Measurements from ENCODE around the gene MSI2. TPM values are rescaled to one million over a fixed set of nuclear protein-coding genes. Genes with fewer than 3 reads are reported as not detected.

The MSI2 gene
- total and polyA plus RNA-seq, 2 experiments from 2014 or later = 18.9 to 41.8 TPM

GRCh38 chr17:57406131-57406980 is 150.0 kb downstream of the MSI2 start:
- ATAC-seq (peak; percentile 16), DNase-seq (ENCODE audit: low spot score) (peak; percentile 21)
- Histone ChIP-seq H4K20me1 (replicated peaks; ENCODE audit: insufficient read depth) (no peaks in the 10 kb centered on the region; the same call in 1 of the 2 replicates), H3K9me2 (ENCODE audit: insufficient read depth) (no peaks in the 10 kb centered on the region), H3K4me1 (ENCODE audit: insufficient read depth) (peaks cover 41% of the 10 kb centered on the region), H3F3A (replicated peaks; ENCODE audit: low read depth) (no peaks in the 10 kb centered on the region), H3K27me3 (ENCODE audit: insufficient read depth) (no peaks in the 10 kb centered on the region), H3K4me2 (no peak overlapping the region), H3K4me3 (no peak overlapping the region), H3K79me2 (replicated peaks; ENCODE audit: insufficient read depth) (peaks cover 27% of the 10 kb centered on the region), H3K36me3 (ENCODE audit: insufficient read depth) (no peaks in the 10 kb centered on the region), H3K27ac (ENCODE audit: low read depth) (0 out of 2 replicates have a peak overlapping the region, but pooled peaks have one; percentile 80), H2AFZ (no peak overlapping the region)
- H3K27ac Mint-ChIP-seq = peak overlapping the region; percentile 95
- no peak for TF ChIP-seq ETS1 (IDR thresholded peaks at IDR 0.05)
- no peak for TF ChIP-seq POLR2AphosphoS5 (IDR thresholded peaks at IDR 0.05; ENCODE audit: low read depth)
- TF ChIP-seq ZNF114 (CRISPR knock-in tag; IDR thresholded peaks at IDR 0.05) = no peak
- no peak for TF ChIP-seq EZH2phosphoT487 (IDR thresholded peaks at IDR 0.05; ENCODE audit: unreplicated experiment)
- no peak for TF ChIP-seq STAT1 (IDR thresholded peaks at IDR 0.05; ENCODE audit: unreplicated experiment)
- TF ChIP-seq CREB1 (CRISPR knock-in tag; IDR thresholded peaks at IDR 0.05; ENCODE audit: low read depth) = no peak
- no peak for TF ChIP-seq NANOG (IDR thresholded peaks at IDR 0.05; ENCODE audit: borderline replicate concordance)
- TF ChIP-seq ZNF331 (CRISPR knock-in tag; IDR thresholded peaks at IDR 0.05; ENCODE audit: low read depth) = no peak
- TF ChIP-seq ZNF462 (CRISPR knock-in tag; IDR thresholded peaks at IDR 0.05) = no peak
- peaks cover 2% of the 10 kb centered on the region; the same call in 1 of the 3 replicates for H3K36me3 Mint-ChIP-seq (ENCODE audit: low read depth)
- H3K9me3 Mint-ChIP-seq = no peaks in the 10 kb centered on the region
- H3K4me1 Mint-ChIP-seq = peaks cover 53% of the 10 kb centered on the region
- H3K4me3 Mint-ChIP-seq = no peak overlapping the region
- peaks cover 5% of the 10 kb centered on the region for H3K27me3 Mint-ChIP-seq (ENCODE audit: insufficient read depth, low read depth, poor library complexity)

All from GM23338 (cell line).